Stimulated activated CD8-positive, alpha-beta memory T cell treated with anti-CD3 and anti-CD28 coated beads, Interleukin-4, amount 100 ng/mL, for 48 hours (primary cell): ENCODE measurements around the gene DPP4.
"Not testable (repeated sequence)": the region's sequence is repeated elsewhere in the genome, so short reads cannot be mapped to it uniquely, and the experiment has no call there.

Experiments
- DNase-seq: peaks from one replicate; pipeline ENCODE4 v3.0.0-alpha.2; 2020

The DPP4 gene

DNA sequence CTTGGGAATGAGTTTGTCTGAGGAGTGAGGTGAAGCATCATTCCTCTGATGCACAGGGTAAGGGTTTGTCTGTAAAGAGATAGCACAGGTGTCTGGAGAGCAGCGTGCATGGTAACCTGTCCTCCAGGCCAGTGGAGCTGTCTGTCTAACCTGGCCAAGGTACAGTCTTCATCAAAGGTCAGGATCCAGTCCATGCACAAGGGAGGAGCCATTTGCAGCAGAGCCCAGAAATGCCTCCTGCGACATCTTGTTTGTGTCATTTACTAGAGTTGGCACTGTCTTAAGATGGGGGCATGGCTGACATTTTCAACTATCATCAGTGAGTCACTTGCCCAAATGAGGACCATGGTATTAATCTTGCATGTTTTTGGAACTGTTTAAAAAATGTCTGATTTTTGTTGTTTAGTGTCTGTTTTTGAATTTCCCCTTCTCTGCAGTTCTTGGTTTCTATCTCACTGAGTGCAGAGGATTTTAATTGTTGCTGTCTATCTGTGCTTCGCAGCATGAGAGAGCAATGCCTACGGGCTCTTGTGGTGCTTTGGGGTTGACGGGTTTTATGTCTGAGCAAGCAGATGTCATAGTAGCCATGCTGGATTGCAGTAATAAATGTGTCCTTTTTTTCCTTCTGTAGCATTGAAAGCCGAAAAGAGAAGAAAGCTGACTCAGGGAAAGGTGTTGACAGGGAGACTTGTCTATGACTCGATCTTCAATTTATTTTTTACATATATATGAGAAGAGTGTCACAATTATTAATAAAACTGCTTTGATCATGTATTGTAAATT, 91.3 kb downstream of the DPP4 start:
- DNase-seq, result no peak

DNA sequence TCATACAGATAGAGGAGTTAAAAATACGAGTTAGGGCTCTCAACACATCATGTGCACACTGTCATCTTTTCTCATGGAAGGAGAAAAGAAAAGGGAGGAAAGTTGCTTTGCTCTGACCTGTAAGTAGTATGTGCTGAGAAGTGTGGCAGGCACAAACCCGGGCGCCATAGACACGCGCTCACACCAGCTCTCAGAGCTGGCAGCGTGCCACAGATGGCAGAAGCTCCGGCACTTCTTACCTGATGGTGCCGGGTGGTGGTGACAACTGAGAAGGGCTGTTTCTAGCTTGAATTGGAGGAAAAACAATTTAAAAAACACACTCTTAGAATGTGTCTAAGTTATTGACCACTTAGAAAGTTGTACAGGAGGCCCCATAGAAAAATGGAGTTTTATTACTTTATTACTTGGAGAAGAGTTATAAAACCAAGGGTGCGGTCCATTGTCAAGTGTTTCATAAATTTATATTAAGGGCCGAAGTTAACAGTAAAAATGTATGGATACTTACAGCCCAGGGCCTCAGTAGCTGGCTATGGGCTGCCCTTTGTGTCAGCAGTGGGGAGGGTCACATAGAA, 92.2 kb downstream of the DPP4 start:
- no peak for DNase-seq

DNA sequence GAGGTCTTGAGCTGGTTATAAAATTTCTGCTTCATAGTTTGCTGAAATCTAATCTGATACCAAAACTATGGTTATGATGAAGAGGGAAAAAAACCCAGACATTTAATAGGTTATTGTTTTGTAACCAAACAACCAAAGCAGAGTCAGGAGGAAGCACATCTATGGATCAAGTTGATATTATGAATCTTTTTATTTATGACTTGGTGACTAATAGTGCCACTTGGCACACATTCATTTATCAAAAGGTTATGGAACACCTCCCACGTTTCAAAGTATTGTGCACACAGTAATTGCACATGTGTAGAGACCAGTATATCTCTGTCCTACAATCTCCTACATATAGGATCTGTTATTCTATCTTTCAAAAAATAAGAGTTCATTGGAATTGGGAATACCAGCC, 93.0 kb downstream of the DPP4 start:
- DNase-seq, result no peak

DNA sequence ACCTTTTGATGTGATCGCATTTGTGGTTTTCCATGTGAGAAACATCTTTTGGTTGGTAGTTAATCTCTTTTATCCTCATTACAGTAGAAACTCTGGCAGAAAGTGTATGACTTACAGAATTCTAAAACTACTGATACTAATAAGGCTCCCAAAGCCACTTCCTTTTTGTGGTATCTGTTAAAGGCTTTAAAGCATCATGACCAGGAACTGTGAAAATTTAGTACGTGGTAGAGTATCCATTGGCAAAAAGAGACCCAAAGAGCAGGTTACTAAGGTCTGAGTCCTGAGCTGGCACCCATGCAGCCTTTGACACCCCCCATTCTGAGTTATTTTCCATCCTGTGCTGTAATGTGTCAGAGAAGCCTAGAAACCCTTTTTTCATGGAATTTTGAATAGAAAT, 94.5 kb downstream of the DPP4 start:
- DNase-seq, result no peak

DNA sequence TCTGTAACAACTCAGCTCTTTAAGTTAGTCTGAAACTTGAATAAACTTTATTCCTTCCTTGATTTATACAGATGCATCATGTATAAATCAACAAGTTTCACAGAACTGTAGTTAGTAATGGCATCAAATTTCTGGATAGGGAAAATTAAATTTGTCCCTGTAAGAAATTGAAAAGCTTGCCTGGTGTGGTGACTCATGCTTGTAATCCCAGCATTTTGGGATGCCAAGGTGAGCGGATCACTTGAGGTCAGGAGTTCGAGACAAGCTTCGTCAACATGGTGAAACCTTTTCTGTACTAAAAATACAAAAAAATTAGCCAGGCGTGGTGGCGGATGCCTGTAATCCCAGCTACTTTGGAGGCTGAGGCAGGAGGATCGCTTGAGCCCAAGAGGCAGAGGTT, 96.1 kb downstream of the DPP4 start:
- not testable (repeated sequence) for DNase-seq

DNA sequence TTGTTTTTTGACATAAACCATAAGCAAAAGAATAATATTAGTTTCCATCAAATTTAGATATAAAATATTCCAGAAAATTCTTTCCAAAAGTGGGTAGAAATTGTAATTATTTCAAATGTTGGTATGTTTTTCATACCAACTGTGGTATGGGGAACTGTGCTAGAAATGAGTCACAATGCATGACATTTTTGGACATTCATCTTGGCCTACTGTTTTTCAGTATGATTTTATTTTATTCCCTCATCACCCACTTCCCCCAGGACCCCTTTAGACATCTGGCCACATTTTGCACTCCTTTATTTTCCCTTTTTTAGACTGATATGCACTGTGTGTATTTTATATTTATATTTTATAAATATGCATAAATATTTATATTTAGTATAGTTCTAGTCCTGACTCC, 97.1 kb downstream of the DPP4 start:
- DNase-seq, result no peak

DNA sequence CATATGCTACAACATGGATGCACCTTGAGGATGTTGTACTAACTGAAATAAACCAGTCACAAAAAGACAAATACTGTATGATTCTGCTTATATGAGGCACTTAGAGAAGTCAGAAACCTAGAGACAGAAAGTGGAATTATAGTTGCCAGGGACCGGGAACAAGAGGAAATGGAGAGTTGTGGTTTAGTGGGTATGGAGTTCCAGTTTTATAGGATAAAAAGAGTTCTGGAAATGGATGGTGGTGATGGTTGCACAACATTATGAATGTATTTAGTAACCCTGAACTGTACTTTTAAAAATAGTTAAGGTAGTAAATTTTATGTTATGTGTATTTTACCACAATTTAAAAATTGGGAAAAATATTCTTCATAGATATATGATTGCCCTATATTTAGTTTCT, 97.7 kb downstream of the DPP4 start:
- DNase-seq, result no peak

DNA sequence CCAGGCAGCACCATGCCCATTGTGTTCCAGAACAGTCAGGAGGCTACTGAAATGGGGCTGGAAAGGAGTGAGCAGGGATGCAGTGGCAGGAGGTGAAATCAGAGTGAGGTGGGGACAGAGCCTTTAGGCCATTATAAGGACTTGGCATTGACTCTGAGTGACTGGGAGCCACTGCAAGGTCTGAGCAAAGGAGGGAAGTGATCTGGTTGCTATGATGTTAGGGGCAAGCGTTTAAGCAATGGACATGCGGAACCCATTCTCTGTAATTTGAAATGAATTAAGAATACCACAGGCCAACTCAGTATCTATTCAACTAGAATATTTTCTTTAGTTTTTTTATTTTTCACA, 98.2 kb downstream of the DPP4 start:
- no peak for DNase-seq

DNA sequence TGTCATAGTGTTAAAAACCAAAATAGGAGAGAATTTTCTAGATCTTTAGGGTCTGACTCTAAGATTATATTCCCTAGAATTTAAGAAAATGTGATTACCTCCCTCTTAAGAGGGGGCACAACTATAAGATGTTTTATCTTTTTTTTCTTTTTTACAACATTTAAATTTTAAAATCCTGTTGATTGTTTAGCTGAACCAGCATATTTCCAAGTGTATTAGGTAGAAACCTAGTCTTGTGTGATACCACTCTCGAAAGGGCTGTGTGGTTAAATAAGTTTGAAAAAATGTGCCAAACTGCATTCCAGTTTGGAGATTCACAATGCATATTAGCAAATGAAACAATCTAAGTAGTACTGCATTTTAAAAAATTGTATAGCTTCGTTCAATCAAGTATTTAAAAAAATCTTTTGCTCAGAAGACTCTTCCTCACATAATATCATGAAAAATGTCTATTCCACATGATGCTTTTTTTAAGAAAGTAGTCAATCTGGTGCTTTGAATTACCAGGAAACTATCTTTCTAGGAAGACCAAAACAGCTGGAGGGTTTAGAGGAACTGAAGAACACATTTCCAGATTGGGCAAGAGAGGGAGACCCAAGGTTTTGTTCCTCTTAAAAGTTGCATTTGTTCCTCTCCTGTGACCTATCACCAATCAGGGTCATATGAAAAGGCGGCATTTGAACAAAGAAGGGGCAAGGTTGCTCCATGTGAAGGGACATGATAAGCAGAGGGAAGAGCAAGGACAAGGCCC, 98.8 kb downstream of the DPP4 start:
- DNase-seq, result no peak

DNA sequence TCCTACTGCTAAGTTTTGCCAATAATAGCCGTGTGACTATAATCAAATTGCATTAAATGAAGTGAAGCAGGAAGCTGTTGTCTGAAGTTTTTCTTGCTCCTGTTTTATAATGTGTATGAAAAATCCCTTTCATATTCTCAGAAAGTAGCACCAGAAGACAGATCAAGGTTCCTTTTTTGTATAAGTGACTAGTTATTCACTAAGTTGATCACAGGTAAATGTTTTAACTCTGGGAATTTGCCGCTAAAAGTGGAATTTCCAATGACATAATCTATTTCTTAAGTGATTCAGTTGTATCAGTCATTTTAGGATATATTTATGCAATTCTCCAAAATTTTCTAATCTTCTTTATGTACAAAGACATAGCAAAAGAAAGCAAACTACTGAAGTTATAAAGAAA, 99.6 kb downstream of the DPP4 start:
- no peak for DNase-seq

DNA sequence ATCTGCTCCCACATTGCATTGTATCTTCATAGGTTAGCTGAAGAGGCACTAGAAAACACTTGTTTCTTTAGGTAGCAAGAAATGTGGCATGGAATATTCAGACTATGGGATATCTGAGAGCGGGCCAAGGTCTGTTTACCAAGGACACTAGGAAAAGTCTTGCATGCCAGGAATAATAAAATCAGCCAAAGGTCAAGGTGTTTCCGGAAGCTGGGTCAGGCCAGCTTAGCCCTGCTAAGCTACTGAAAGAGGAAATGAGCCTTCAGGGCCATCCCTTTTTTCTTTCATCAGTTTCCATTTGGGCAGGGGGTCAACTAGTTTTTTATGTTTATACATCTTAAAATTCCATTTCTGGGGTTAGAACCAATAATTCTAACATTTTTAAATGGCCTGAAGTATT, 101.1 kb downstream of the DPP4 start:
- no peak for DNase-seq

DNA sequence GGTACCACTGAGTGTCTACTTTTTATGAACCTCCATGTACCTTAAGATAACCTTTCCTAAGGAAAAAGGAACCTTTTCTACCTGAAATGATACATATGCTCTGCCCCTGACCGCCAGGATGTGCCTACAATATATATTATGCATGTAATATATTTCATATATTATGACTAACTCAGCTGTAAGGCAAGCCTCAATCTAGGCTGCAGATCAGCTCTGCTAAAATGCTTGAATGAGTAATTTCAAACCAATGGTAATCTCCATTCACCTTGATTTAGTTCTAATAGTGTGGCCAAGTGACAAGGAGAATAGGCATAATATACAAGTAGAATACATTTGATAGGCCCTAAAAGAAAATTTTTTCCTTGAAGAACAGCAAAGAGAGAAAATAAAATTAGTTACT, 101.8 kb downstream of the DPP4 start:
- DNase-seq, result no peak

DNA sequence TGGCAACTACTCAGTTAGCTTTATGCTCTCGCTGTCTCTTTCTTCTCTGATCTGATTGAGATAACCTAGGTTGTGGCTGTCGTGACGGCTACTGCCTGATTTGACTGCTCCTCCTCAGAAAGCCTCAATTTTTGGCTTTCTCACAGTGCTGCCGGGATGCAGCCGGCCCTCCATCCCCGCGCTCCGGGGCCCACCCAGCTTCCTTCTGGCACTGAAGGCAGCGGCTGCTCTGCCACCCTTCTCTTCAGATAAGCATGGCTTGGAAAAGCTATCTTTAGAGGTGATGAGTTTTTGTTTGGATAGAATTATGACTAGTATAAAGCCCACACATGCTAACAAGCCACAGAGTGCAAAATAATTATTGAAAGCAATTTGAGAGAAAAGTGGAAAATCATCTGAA, 102.5 kb downstream of the DPP4 start:
- no peak for DNase-seq

DNA sequence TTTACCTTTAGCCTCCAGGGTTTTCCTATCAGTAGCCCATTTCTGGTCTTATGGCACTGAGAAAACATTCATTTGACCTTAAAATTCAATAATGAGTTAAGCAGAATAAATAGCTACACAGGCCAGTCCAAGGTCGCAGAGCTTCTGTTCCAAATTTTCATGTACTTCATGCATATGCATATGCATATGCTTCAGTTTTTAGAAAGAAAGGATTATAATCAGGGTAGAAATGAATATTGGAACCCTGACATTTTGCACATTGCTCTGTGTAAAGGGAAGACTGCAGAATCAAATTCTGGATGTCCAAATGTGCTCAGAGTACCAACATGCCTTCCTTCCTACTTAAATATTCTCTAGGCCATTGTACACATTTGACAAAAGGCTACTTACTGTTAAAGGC, 104.9 kb downstream of the DPP4 start:
- no peak for DNase-seq

DNA sequence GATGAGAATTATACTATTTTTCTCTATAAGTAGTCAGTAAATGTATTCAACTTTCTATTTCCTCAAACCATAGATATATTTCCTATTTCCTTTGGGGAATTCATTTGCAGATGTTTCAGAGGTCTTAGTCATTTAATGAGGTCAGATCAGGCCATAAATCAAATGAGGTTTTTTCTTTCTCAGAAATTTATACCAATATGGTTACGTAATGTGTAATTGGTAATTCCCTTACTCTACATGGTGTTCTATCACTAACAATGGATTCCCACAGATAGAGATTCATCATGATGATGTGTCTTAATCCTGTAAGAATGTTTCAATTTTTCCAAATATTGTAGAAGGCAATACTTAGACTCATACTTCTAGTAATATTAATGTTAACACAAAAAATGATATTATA, 108.0 kb downstream of the DPP4 start:
- DNase-seq, result no peak

DNA sequence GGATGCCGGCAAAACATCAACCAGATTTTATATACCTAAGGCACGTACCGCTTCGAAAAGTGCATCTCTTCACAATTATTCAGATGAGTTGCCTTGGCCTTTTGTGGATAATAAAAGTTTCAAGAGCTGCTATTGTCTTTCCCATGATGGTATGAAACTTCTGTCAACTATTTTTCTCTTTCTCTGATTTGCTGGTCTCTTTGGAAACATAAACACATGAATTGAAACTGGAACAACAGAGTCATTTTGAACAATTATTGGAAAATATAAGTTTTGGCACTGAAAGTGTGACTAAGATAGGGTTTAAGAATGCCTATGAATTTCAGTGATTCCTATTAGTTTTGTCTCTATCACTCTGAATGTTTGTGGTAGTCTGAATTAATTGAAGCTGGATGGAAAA, 109.9 kb downstream of the DPP4 start:
- no peak for DNase-seq

DNA sequence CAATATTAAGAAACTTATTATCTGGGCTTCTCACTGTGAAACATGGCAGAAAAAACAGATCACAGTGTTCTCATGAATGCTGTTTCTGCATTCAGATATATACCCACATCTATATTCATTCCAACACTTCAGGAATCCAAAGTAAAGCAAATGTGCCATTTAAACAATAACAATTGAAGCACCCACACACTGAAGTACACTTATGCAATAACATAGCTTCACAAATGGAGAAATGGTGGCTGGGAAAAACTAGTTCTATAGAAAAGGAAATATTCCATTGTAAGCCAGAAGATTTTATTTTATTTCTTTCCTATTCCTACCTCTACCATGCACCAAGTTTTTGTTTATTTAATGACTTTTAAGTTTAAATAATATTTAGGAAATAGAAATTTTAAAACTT, 111.9 kb downstream of the DPP4 start:
- DNase-seq, result no peak

DNA sequence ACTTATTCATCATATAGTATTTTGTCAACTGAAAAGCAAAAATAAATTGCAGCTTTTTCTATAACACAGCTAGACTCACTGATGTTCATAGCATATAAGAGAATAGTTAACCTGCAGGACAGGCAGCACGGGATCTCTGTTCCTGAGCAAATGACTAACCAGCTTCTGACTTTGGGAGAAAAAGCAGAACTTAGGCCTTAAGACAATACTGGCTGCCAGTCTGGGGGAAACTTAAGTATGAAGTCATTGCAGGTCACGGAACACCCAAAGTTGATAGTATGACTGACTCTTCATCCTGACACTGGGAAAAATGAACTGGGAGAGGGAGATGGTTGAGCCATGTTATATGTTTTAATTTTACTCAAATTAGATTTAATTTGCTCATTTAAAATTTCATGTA, 113.0 kb downstream of the DPP4 start:
- no peak for DNase-seq

DNA sequence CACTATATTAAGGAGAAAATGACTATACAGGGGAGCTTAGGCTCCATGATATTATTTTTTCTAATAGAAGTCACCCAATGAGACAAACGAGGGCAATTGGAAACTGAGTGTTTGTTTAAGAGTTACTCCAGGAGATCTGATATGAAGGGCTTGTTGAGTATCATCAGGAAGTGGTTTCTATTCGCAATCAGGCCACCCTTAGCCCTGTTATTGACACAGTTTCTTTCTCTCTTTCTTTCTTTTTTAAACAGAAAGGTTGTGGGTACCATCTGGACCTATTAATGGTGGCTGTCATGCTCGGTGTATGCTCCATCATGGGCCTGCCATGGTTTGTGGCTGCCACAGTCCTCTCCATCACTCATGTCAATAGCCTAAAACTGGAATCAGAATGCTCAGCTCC, 117.3 kb downstream of the DPP4 start:
- no peak for DNase-seq

DNA sequence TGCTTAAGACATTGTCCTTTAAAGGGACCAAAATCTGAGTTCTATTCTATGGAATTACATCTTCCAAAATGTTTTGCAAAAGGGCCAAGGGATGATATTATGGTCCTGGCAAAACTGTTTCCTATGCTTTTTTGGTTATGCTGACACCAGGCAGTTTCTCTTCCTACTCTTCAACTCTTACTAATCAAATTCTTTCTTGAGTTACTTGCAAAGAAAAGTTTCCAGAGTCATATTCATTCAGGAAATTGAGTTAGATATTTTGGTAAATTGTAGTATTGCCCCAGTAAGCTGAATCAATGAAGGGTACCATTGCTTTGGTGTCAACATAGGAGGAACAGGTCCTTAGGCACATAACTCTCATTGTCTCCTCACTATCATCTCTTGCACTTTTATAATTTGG, 118.8 kb downstream of the DPP4 start:
- no peak for DNase-seq

DNA sequence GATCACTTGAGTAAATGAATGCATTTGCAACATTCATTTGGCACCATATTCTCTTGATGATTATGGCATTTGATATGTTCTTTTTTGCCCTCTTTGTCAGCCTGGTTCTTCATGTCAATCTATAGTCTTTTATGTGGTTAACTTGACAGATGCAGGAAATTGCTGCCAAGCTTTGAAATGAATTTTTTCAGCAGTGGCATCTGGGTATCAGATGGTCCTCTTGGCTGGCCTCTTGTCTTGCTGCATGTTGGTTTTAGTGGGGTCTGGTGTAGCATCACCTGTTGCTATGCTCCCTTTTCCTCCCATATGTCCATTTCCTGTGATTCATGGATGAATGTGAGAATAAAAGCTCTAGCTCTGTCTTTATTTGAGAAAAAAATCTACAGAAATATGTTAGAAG, 119.9 kb downstream of the DPP4 start:
- no peak for DNase-seq

DNA sequence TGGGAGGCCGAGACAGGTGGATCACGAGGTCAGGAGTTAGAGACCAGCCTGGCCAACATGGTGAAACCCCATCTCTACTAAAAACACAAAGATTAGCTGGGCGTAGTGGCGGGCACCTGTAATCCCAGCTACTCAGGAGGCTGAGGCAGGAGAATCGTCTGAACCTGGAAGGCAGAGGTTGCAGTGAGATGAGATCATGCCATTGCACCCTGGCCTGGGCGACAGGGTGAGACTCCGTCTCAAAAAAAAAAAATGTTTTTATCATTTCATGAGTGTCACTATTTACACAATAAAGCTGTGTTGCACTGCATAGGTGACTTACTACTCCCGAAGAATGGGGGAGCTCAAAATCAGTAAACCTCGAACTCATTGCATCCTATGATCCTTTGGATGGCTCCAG, 120.6 kb downstream of the DPP4 start:
- not testable (repeated sequence) for DNase-seq

DNA sequence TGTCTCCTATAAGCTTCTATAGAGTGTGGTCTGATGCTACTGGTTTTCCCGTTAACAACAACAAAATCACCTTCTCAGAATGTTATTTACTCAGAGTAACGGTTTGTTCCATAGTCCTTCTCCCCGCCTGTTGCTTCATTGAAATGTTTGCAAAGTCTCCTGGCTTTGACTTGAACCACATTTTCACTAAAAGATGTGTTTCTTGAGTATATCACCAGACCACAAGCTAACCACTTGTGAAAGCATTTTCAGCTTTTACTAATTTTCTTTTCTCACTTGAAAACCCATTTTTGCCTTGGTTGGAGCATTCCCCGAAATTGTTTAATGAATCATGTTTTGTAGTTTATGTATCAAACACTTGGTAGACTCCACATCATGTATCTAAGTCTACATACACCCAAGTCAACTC, 121.2 kb downstream of the DPP4 start:
- DNase-seq, result no peak

DNA sequence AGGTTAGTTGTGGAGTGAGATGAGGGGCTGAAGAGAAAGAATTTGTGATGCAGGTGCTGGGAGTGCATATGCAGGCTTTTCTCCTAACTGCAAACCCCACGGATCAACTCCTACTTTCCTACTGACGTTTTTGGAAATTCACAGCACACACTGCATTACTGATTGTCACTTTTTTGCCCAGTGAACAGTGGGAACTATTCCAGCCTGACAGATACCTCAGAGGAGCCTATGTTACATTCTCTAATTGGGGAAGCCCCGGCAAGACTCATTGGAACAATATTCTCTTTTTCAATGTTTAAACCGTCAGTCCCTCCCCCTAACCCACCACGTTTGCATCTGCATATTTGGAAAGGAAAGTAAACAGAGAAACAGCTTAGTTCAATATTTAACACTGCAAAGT, 126.2 kb downstream of the DPP4 start:
- no peak for DNase-seq

DNA sequence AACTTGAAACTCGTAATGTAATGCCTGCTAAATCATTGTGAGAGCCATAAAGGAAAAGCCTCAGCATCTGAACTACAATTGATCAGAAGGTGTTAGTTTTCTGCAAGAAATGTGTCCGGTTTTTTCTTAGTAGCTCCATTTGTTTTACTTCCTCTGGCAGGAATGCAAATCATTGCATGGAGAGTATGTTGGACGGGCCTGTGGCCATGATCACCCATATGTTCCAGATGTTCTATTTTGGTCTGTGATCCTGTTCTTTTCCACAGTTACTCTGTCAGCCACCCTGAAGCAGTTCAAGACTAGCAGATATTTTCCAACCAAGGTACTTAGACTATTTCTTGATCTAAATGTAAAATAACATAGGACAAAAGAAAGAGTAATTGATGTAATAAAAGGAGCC, 126.6 kb downstream of the DPP4 start:
- no peak for DNase-seq
